Stimulated activated CD8-positive, alpha-beta memory T cell treated with anti-CD3 and anti-CD28 coated beads, Interleukin-7, amount 100 ng/mL, for 48 hours (primary cell): ENCODE measurements around the gene SOX10.

ENCODE experiments used
- DNase-seq, 2 donors: peaks; one replicate each; pipeline ENCODE4 v3.0.0-alpha.2; 2020; ENCODE audit warnings: low read depth in 1 of 2; ENCODE audit errors: extremely low read depth in 1 of 2

SOX10 gene

GRCh38 chr22:38016182-38017151, 32.1 kb upstream of the SOX10 start:
- no peak for DNase-seq

GRCh38 chr22:38014083-38014482, 29.7 kb upstream of the SOX10 start:
- no peak for DNase-seq

GRCh38 chr22:38012604-38013072, 28.3 kb upstream of the SOX10 start:
- DNase-seq: no peak

GRCh38 chr22:38009000-38009806, 24.8 kb upstream of the SOX10 start:
- DNase-seq: no peak

GRCh38 chr22:38007330-38007902, 23.1 kb upstream of the SOX10 start:
- no peak for DNase-seq

GRCh38 chr22:38006906-38007305, 22.6 kb upstream of the SOX10 start:
- no peak for DNase-seq

GRCh38 chr22:38005943-38006342, 21.6 kb upstream of the SOX10 start:
- DNase-seq: no peak

- no peak for DNase-seq
Observed at GRCh38 chr22:37999640-38000272, 15.4 kb upstream of the SOX10 start.

- no peak for DNase-seq
Observed at GRCh38 chr22:37999236-37999635, 14.9 kb upstream of the SOX10 start.

- no peak for DNase-seq
Observed at GRCh38 chr22:37998543-37998942, 14.2 kb upstream of the SOX10 start.

- no peak for DNase-seq
Observed at GRCh38 chr22:37996515-37997246, 12.3 kb upstream of the SOX10 start.

GRCh38 chr22:37996079-37996478, 11.7 kb upstream of the SOX10 start:
- no peak for DNase-seq

GRCh38 chr22:37995460-37995859, 11.1 kb upstream of the SOX10 start:
- no peak for DNase-seq

- no peak for DNase-seq
Observed at GRCh38 chr22:37994982-37995381, 10.6 kb upstream of the SOX10 start.

GRCh38 chr22:37994049-37994448, 9.7 kb upstream of the SOX10 start:
- DNase-seq: no peak

GRCh38 chr22:37991731-37992442, 7.5 kb upstream of the SOX10 start:
- no peak for DNase-seq

- no peak for DNase-seq
Observed at GRCh38 chr22:37990862-37991261, 6.5 kb upstream of the SOX10 start.

- DNase-seq: no peak
Observed at GRCh38 chr22:37990301-37990700, 5.9 kb upstream of the SOX10 start.
